ENCODE data around the gene SLC12A9.

Gene SLC12A9

DNA sequence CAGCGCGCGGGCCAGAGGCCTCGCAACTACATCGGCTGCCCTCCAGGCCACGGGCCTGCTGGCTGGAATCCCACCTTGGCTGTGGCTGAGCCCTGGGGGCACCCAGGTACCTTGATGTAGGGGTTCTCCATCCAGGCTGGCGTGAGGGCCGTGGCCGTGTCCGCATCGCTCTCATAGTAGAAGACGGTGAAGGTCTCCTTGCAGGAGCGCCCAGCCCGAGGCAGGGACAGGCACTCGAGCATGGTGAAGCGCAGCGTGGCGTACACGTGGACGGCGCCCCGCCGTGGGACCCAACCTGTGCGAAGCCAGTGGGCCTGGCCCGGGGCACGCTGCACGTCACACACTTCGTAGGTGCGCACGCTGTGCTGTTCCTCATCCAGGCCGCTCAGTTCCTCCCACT, 29.0 kb upstream of the SLC12A9 start:
- no peak overlapping the region for H3K27ac ChIP-seq (ENCODE audit: extremely low read depth, low read depth, low read length)
- no peaks in the 10 kb centered on the region for H3K4me1 ChIP-seq (ENCODE audit: control insufficient read depth, insufficient read depth, low read length)
- ChIA-PET CTCF (interaction anchor here (0.7 to 0.8 kb wide), 2 partner anchors 117 to 149 kb away, joined by 3 read pairs; partner anchors contain the start of gene POP7), POLR2A (no interaction called here)
- H3K9me3 ChIP-seq (ENCODE audit: control insufficient read depth, insufficient read depth, low read depth, low read length), result no peaks in the 10 kb centered on the region
- no peak overlapping the region for H3K4me3 ChIP-seq (ENCODE audit: low read depth, low read length)
- TF ChIP-seq ZFP41 (tag by site-specific recombination; IDR thresholded peaks at IDR 0.05; ENCODE audit: borderline replicate concordance), result no peak
- no peak for TF ChIP-seq ZNF423 (tag by site-specific recombination; IDR thresholded peaks at IDR 0.05)
- no peak for TF ChIP-seq GLIS1 (tag by site-specific recombination; IDR thresholded peaks at IDR 0.05)
- TF ChIP-seq ZNF112 (tag by site-specific recombination; IDR thresholded peaks at IDR 0.05), result no peak
- H3K36me3 ChIP-seq (ENCODE audit: control insufficient read depth in 2 of 2, insufficient read depth in 1 of 2, low read length in 2 of 2), result peaks cover 20 to 53% of the 10 kb centered on the region in 2 experiments; a peak in 2 of 3 replicates

DNA sequence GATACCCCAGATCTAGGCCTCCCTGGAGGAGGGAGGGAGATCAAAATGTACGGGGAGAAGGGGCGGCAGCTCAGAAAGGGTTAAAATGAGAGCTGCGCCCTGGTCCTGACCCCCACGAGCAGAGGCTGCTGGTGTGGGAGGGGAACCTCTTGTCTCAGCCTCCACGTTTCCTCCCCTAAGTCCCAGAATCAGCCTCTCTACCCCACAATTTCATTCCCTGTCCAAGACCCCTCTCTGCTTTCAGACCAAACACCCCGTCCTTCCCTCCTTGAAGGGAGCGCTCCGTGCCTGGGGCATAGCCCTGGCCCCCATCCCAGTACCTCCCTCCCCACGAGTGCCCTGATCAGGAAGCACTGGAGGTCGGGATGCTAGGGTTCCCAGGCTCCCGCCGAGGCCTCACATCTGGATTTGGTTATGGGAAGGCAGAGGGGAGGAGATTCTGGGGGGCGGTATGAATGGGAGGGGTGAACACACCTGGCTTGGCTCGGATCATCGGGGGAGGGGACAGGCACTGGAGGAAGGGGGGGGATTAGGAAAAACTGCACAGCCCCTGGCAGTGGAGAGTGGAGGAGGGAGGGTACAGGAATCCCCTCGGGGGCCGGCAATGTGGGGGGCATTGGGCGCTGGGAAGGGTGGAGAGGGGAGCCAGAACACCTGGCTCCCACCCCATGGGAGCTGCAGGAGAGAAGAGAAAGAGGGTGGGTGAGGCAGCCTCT, 27.9 kb upstream of the SLC12A9 start:
- Histone ChIP-seq H3K4me1 (ENCODE audit: control insufficient read depth, insufficient read depth, low read length) (no peaks in the 10 kb centered on the region), H3K4me3 (ENCODE audit: low read depth, low read length) (no peak overlapping the region), H3K36me3 (ENCODE audit: control insufficient read depth in 2 of 2, insufficient read depth in 1 of 2, low read length in 2 of 2) (peaks cover 16 to 46% of the 10 kb centered on the region in 2 experiments; a peak in 2 of 3 replicates), H3K27ac (ENCODE audit: extremely low read depth, low read depth, low read length) (no peak overlapping the region), H3K9me3 (ENCODE audit: control insufficient read depth, insufficient read depth, low read depth, low read length) (no peaks in the 10 kb centered on the region)
- ChIA-PET CTCF (interaction anchor here (0.8 to 1.4 kb wide), 2 partner anchors 25 to 118 kb away, joined by 3 to 5 read pairs; partner anchors contain the start of gene POP7), POLR2A (no interaction called here)
- TF ChIP-seq, protein P1, sequence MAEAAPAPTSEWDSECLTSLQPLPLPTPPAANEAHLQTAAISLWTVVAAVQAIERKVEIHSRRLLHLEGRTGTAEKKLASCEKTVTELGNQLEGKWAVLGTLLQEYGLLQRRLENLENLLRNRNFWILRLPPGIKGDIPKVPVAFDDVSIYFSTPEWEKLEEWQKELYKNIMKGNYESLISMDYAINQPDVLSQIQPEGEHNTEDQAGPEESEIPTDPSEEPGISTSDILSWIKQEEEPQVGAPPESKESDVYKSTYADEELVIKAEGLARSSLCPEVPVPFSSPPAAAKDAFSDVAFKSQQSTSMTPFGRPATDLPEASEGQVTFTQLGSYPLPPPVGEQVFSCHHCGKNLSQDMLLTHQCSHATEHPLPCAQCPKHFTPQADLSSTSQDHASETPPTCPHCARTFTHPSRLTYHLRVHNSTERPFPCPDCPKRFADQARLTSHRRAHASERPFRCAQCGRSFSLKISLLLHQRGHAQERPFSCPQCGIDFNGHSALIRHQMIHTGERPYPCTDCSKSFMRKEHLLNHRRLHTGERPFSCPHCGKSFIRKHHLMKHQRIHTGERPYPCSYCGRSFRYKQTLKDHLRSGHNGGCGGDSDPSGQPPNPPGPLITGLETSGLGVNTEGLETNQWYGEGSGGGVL (tag by site-specific recombination; IDR thresholded peaks at IDR 0.05), result peak; percentile 54
- TF ChIP-seq GLI2 (tag by site-specific recombination; IDR thresholded peaks at IDR 0.05; ENCODE audit: borderline replicate concordance, low read depth) (no peak), YY1 (tag by site-specific recombination; IDR thresholded peaks at IDR 0.05) (no peak), ZNF701 (tag by site-specific recombination; IDR thresholded peaks at IDR 0.05) (no peak), ZSCAN23 (tag by site-specific recombination; IDR thresholded peaks at IDR 0.05) (no peak), ZNF341 (tag by site-specific recombination; IDR thresholded peaks at IDR 0.05; ENCODE audit: low read depth) (peak; percentile 69), ZBTB48 (tag by site-specific recombination; IDR thresholded peaks at IDR 0.05) (no peak), ZNF530 (tag by site-specific recombination; IDR thresholded peaks at IDR 0.05; ENCODE audit: low read depth) (no peak), GLIS2 (tag by site-specific recombination; IDR thresholded peaks at IDR 0.05) (peak; percentile 56), GLIS1 (tag by site-specific recombination; IDR thresholded peaks at IDR 0.05) (peak; percentile 75), ZNF549 (tag by site-specific recombination; IDR thresholded peaks at IDR 0.05) (no peak)
- TF ChIP-seq, protein P2, sequence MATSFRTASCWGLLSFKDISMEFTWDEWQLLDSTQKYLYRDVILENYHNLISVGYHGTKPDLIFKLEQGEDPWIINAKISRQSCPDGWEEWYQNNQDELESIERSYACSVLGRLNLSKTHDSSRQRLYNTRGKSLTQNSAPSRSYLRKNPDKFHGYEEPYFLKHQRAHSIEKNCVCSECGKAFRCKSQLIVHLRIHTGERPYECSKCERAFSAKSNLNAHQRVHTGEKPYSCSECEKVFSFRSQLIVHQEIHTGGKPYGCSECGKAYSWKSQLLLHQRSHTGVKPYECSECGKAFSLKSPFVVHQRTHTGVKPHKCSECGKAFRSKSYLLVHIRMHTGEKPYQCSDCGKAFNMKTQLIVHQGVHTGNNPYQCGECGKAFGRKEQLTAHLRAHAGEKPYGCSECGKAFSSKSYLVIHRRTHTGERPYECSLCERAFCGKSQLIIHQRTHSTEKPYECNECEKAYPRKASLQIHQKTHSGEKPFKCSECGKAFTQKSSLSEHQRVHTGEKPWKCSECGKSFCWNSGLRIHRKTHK (tag by site-specific recombination; IDR thresholded peaks at IDR 0.05), result no peak

DNA sequence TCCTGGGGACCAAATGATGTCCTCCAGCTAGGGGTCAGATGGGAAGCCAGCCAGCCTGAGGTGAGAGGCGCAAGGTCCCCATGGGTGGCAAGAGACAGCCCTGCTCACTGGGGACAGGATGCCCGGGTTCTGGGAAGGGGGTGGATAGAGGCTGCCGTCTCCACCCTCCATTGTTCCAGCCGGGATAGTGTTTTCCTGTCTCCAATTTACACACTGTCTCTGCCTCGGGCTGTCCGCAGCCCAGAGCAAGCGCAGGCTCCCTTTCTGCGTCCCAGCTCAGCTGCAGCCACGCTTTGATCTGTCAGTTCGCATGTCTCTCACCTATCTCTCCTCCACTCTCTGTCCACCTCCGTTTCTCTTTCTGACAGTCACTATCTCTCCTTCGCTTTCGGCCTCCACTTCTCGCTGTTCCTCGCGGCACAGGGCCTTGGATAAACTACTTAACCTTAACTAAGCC, 27.3 kb upstream of the SLC12A9 start:
- H3K4me1 ChIP-seq (ENCODE audit: control insufficient read depth, insufficient read depth, low read length), result no peaks in the 10 kb centered on the region
- H3K4me3 ChIP-seq (ENCODE audit: low read depth, low read length), result no peak overlapping the region
- ChIA-PET POLR2A (interaction anchor here (0.6 kb wide), 1 partner anchor 21 kb away, joined by 3 read pairs; no protein-coding TSS in a partner anchor), CTCF (interaction anchor here (0.6 to 1.4 kb wide), 4 partner anchors 26 to 118 kb away, joined by 3 to 5 read pairs (median 3); no protein-coding TSS in a partner anchor)
- H3K9me3 ChIP-seq (ENCODE audit: control insufficient read depth, insufficient read depth, low read depth, low read length), result no peaks in the 10 kb centered on the region
- H3K36me3 ChIP-seq (ENCODE audit: control insufficient read depth in 2 of 2, insufficient read depth in 1 of 2, low read length in 2 of 2), result peaks cover 16 to 40% of the 10 kb centered on the region in 2 experiments; a peak in 2 of 3 replicates
- no peak overlapping the region for H3K27ac ChIP-seq (ENCODE audit: extremely low read depth, low read depth, low read length)
- no peak for TF ChIP-seq ZNF121 (tag by site-specific recombination; IDR thresholded peaks at IDR 0.05)
- no peak for TF ChIP-seq ZNF37A (tag by site-specific recombination; IDR thresholded peaks at IDR 0.05)
- TF ChIP-seq ZBTB17 (tag by site-specific recombination; IDR thresholded peaks at IDR 0.05), result 0 out of 2 replicates have a peak, but pooled peaks have one; percentile 16
- peak; percentile 66 for TF ChIP-seq ZNF366 (tag by site-specific recombination; conservative IDR thresholded peaks at IDR 0.05)
- no peak for TF ChIP-seq ZNF426 (tag by site-specific recombination; IDR thresholded peaks at IDR 0.05)
- no peak for TF ChIP-seq ZNF747 (tag by site-specific recombination; IDR thresholded peaks at IDR 0.05)
- TF ChIP-seq MZF1 (tag by site-specific recombination; IDR thresholded peaks at IDR 0.05; ENCODE audit: borderline replicate concordance), result no peak
- no peak for TF ChIP-seq YY2 (tag by site-specific recombination; IDR thresholded peaks at IDR 0.05)
- TF ChIP-seq ZNF341 (tag by site-specific recombination; IDR thresholded peaks at IDR 0.05; ENCODE audit: low read depth), result 0 out of 2 replicates have a peak, but pooled peaks have one; percentile 1
- no peak for TF ChIP-seq ZNF610 (tag by site-specific recombination; IDR thresholded peaks at IDR 0.05; ENCODE audit: borderline replicate concordance)
- TF ChIP-seq, protein P3, sequence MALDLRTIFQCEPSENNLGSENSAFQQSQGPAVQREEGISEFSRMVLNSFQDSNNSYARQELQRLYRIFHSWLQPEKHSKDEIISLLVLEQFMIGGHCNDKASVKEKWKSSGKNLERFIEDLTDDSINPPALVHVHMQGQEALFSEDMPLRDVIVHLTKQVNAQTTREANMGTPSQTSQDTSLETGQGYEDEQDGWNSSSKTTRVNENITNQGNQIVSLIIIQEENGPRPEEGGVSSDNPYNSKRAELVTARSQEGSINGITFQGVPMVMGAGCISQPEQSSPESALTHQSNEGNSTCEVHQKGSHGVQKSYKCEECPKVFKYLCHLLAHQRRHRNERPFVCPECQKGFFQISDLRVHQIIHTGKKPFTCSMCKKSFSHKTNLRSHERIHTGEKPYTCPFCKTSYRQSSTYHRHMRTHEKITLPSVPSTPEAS (tag by site-specific recombination; IDR thresholded peaks at IDR 0.05), result no peak
- peak; percentile 96 for TF ChIP-seq PRDM1 (tag by site-specific recombination; IDR thresholded peaks at IDR 0.05)
- peak; percentile 20; the same call in 1 of the 2 replicates for TF ChIP-seq ZNF600 (tag by site-specific recombination; IDR thresholded peaks at IDR 0.05)
- no peak for TF ChIP-seq ZNF138 (tag by site-specific recombination; IDR thresholded peaks at IDR 0.05; ENCODE audit: borderline replicate concordance)
